Heart right ventricle (tissue), 16 donors: ENCODE results near the gene REEP1. TPM values are rescaled to one million over a fixed set of nuclear protein-coding genes. Genes with fewer than 3 reads are reported as not detected.

ENCODE experiments used
- ATAC-seq, 8 donors: fragments of 200-7000 bp; cut with Tn5 transposase; one replicate each; pipeline ENCODE4 v1.9.1; 2020; ENCODE audit warnings: mild to moderate bottlenecking in 8 of 8, moderate library complexity in 8 of 8, moderate number of reproducible peaks in 1 of 8
- DNase-seq, 2 donors: peaks; one replicate each; pipeline ENCODE4 v3.0.0-alpha.2; 2020
- H3K27ac ChIP-seq, 10 donors: fragments of 200-600 bp; sonication (generic) in 2 of 10; one replicate each; pipeline versions ENCODE4 v1.5.0 to v1.8.0; 2020 to 2022; ENCODE audit warnings: mild to moderate bottlenecking in 3 of 10
- H3K27me3 ChIP-seq, 7 donors: fragments of 200-600 bp; one replicate each; pipeline ENCODE4 v1.8.0; 2021 to 2022; ENCODE audit warnings: mild to moderate bottlenecking in 2 of 7
- H3K36me3 ChIP-seq, 9 donors: fragments of 200-600 bp; sonication (generic) in 1 of 9; one replicate each; pipeline versions ENCODE4 v1.5.0 to v1.8.0; 2020 to 2022; ENCODE audit warnings: mild to moderate bottlenecking in 2 of 9
- H3K4me1 ChIP-seq, 9 donors: fragments of 200-600 bp; sonication (generic) in 1 of 9; one replicate each; pipeline versions ENCODE4 v1.5.0 to v1.8.0; 2020 to 2022; ENCODE audit warnings: mild to moderate bottlenecking in 4 of 9
- H3K4me3 ChIP-seq, 10 donors: fragments of 200-600 bp; sonication (generic) in 2 of 10; one replicate each; pipeline versions ENCODE4 v1.5.0 to v1.8.0; 2020 to 2022; ENCODE audit warnings: mild to moderate bottlenecking in 7 of 10, moderate library complexity in 2 of 10
- H3K9me3 ChIP-seq, 11 donors: fragments of 200-600 bp in 10 of 11; sonication (generic) in 2 of 11; one replicate each; pipeline versions ENCODE4 v1.5.0 to v1.8.0; 2013 to 2022; ENCODE audit warnings: mild to moderate bottlenecking in 2 of 11, control low read depth in 1 of 11, moderate library complexity in 1 of 11
- WGBS, 2 donors: extraction: QIAGEN DNeasy Blood & Tissue Kit; methylation state at CpG; one replicate each; pipeline ENCODE4 v1.1.7; 2013; ENCODE audit warnings: inconsistent platforms in 1 of 2; 5-methylcytosine and 5-hydroxymethylcytosine counted together
- intact Hi-C, 10 donors: fragments of 100-400 bp; cut with DNase I; formaldehyde crosslinking; loops; one replicate each; pipeline versions ENCODE4 v1.11.1 to v1.14.2; 2022
- polyA plus RNA-seq, 2 donors: library from polyadenylated mRNA; stranded (reverse); fragments of 200-250 nt; gene quantifications; one replicate each; pipeline ENCODE4 v1.2.3, GENCODE V29; 2013
- total RNA-seq, 10 donors: library from RNA; stranded (reverse); fragmentation: NEBNext Ultra II Directional in 3 of 10; extraction: Animal tissue kit (Norgen Biotek cat#: 25700) in 3 of 10; gene quantifications; one replicate each; pipeline versions ENCODE4 v1.2.1 to v1.2.4, GENCODE V29; 2021 to 2023
- TF ChIP-seq, protein P1 (sequence below), 9 donors: fragments of 200-600 bp; sonication (generic) in 2 of 9; IDR thresholded peaks; one replicate each; pipeline versions ENCODE4 v1.5.0 to v1.8.0; 2021 to 2022; ENCODE audit warnings: antibody characterized with exemption in 9 of 9, mild to moderate bottlenecking in 5 of 9, moderate library complexity in 1 of 9
- donor health status: Arrhythmogenic right ventricular cardiomyopathy.
- donor health status: ischemic (EF 13 %, LVEDD 7.1; RV severe dilation, severe dysfunction).
- donor health status: healthy with polysubstance abuse.
- donor health status: DM: no; HTN: yes; CAD: no.
- donor health status: DM: no; HTN: no; CAD: no.
- donor health status: ischemic (EF 25% LVEDD 6.9; RV normal size, moderate dysfunction).
- donor health status: ischemic (EF 25% LVEDD 5.7; RV mildly dilated, moderate dysfunction).
- donor health status: healthy.
- donor health status: DM: yes; HTN: yes; CAD: no.
- donor health status: Ischemic cardiomyopathy.
- donor health status: ischemic (EF 35%, LVEDD 5.7; RV mildly dilated, moderate dysfunction).
- donor health status: nonischemic (EF 11% LVEDD 7.7; RV severe dilation, severe dysfunction).
- donor health status: DM: yes; HTN: yes; CAD: no.
- donor health status: PGD.
- donor health status: ischemic (EF 29% LVEDD 5.4; RV normal size, mild dysfunction).
- donor health status: nonischemic (EF 23%, LVEDD 6.1; RV moderate dilation, normal function).

REEP1 gene
- total and polyA plus RNA-seq, 12 donors = 15.2 to 30.5 (median 25.6) TPM

DNA sequence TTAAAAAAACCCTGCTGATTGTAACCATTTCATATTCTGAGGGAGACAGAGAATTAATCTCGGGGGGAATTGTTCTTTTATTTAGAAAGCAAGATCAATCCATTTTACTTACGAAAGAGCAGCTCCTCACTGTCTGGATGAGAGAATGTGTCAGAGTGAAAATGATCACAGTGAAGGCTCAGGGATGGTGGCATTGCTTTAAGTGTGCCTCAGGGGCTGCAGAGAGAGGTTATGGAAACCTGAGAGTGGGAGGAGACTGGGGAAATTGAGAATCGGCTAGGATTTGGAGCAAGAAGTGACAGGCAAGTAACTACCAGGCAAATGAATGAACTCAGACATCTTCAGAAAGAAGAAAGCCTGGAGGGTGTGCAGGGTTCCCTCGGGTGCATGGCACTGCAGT lies 104.0 kb downstream of the REEP1 start:
- DNase-seq (no peak), ATAC-seq (no peak)
- Histone ChIP-seq H3K36me3 (no peaks in the 10 kb centered on the region), H3K9me3 (no peaks in the 10 kb centered on the region), H3K27ac (no peak overlapping the region), H3K4me3 (no peak overlapping the region), H3K4me1 (peaks cover 0 to 31% (median 9%) of the 10 kb centered on the region in 9 donors), H3K27me3 (no peaks in the 10 kb centered on the region)
- WGBS, 2 donors = 75 to 77% methylated on average over 4 of the region's 4 CpGs
- TF ChIP-seq, protein P1, sequence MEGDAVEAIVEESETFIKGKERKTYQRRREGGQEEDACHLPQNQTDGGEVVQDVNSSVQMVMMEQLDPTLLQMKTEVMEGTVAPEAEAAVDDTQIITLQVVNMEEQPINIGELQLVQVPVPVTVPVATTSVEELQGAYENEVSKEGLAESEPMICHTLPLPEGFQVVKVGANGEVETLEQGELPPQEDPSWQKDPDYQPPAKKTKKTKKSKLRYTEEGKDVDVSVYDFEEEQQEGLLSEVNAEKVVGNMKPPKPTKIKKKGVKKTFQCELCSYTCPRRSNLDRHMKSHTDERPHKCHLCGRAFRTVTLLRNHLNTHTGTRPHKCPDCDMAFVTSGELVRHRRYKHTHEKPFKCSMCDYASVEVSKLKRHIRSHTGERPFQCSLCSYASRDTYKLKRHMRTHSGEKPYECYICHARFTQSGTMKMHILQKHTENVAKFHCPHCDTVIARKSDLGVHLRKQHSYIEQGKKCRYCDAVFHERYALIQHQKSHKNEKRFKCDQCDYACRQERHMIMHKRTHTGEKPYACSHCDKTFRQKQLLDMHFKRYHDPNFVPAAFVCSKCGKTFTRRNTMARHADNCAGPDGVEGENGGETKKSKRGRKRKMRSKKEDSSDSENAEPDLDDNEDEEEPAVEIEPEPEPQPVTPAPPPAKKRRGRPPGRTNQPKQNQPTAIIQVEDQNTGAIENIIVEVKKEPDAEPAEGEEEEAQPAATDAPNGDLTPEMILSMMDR (IDR thresholded peaks at IDR 0.05) = no peak
- intact Hi-C loops = no loop called here

DNA sequence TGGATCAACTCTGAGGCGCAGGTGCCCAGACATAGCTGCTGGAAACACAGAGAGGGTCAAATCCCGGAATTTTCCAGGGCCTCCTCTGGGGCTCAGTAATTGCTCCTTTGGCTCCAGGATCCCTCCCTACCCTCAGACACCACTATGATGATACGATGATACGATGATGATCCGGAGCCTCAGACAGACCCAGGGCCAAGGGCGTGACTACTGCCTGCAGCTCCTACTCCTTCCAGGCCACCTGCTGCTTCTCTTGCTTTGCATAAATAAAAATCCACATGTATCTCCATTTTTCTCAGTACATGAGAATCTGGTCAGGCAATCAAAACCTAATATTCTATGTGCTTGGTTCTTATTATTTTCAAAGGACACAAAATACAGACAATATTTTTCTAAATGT lies 104.5 kb downstream of the REEP1 start:
- H3K27ac ChIP-seq = no peak overlapping the region
- 92 to 94% methylated on average over 6 of the region's 6 CpGs for WGBS, 2 donors
- no peaks in the 10 kb centered on the region for H3K9me3 ChIP-seq
- TF ChIP-seq, protein P1 (IDR thresholded peaks at IDR 0.05) = no peak
- no peak overlapping the region for H3K4me3 ChIP-seq
- peaks cover 0 to 31% (median 9%) of the 10 kb centered on the region in 9 donors for H3K4me1 ChIP-seq
- no peaks in the 10 kb centered on the region for H3K27me3 ChIP-seq
- ATAC-seq (no peak), DNase-seq (no peak)
- intact Hi-C loops = no loop called here
- H3K36me3 ChIP-seq = no peaks in the 10 kb centered on the region

DNA sequence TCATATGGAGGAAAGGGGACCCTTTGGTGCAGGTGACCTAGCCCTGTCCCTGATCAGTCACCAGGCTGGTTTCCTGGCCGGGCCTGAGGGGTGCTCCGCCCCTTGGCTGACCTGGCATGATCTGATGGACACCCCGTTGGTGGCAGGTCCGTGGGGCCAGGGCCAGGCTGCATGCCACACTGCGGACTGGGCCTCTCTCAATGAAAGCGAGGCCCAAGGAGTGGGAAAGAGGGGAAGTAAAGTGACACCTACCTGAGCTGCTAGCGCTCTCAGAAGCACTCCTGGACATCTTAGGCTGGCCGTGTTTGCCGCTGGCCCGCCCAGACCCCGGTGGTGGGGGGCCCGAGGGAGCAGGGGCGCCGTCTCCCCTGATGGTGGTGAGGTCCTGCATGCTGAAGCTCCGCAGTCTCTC lies 105.0 kb downstream of the REEP1 start:
- no peak overlapping the region for H3K27ac ChIP-seq
- H3K4me1 ChIP-seq = peaks cover 0 to 31% (median 9%) of the 10 kb centered on the region in 9 donors
- intact Hi-C loops = no loop called here
- H3K36me3 ChIP-seq = no peaks in the 10 kb centered on the region
- no peaks in the 10 kb centered on the region for H3K27me3 ChIP-seq
- no peak for ATAC-seq
- DNase-seq = no peak
- TF ChIP-seq, protein P1 (IDR thresholded peaks at IDR 0.05) = no peak
- no peaks in the 10 kb centered on the region for H3K9me3 ChIP-seq
- no peak overlapping the region for H3K4me3 ChIP-seq
- 83 to 89% methylated on average over 15 of the region's 15 CpGs for WGBS, 2 donors

DNA sequence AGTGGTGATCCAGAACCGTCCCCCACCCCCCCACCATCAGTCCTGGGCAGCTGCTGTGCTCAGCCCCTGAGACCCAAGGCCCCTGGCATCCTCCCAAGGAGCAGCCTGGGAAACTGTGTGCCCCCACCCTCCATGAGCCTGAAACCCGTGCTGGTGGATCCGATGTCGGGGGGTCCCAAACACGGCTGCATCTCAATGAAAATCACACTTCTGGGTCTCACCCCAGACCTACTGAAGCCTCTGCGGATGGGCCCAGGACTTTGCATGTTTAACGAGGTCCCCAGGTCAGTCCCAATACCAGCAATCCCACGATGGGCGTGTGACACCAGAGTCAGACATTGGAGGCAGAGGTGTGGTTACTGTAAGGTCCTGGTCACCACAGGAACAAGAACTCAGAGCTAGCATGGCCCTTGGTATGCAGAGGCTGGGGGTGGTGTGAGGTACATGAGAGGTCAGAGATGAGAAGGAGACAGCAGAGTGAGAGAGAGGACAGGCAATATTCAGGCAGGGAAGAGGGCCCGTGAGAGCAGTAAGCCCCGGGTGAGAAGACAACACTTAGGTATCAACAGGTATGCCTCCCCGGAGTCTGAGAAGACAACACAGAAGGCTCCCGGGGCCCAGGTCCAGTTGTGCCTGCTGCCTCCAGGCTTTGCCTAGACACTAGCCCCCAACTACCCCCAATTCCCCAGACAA lies 105.6 kb downstream of the REEP1 start:
- ATAC-seq (no peak), DNase-seq (no peak)
- TF ChIP-seq, protein P1 (IDR thresholded peaks at IDR 0.05) = no peak
- Histone ChIP-seq H3K36me3 (no peaks in the 10 kb centered on the region), H3K4me1 (peaks cover 0 to 32% (median 9%) of the 10 kb centered on the region in 9 donors), H3K27me3 (no peaks in the 10 kb centered on the region), H3K27ac (no peak overlapping the region), H3K4me3 (no peak overlapping the region), H3K9me3 (no peaks in the 10 kb centered on the region)
- 89% methylated on average over 13 of the region's 13 CpGs for WGBS, 2 donors
- intact Hi-C loops = no loop called here
